Measurements from ENCODE around the gene SEL1L. TPM values are rescaled to one million over a fixed set of nuclear protein-coding genes. Genes with fewer than 3 reads are reported as not detected.

SEL1L gene
- total RNA-seq, 1 donor from 2014 or later = 71.9 TPM

DNA sequence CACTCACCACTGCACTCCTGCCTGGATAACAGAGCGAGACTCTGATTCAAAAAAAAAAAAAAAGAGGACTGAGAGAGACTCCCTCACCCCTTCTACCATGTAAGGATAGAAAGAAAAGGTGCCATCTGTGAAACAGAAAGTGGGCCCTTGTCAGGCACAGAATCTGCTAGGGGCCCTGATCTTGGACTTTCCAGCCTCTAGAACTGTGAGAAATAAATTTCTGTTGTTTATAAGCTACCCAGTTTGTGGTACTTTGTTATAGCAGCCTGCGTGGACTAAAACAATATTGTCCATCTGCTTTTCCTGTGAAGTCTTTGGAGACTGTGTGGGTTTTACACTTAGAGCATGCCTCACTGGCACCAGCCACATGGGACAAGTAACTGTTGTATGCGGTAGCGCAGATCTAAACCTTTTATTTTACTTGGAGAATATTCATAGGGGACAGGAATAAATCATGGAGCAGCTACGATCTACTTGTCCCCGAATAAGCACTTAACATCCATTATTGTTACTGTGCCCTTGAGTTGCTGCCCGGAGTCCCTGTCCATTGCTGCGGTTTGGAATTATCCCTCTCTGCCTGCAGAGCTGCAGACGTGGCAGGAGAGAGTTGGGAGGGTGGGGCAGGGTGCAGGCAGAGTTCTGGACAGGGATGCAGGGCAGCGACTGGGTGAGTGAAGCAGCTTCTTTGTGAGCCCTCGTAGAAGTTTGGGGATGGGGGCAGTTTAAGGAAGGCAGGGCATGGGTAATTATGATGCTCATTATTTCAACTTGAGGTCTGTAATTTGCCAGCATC is 81.1 kb downstream of the SEL1L start:
- H3K27ac Mint-ChIP-seq (ENCODE audit: unreplicated experiment) = no peak overlapping the region
- H3K27me3 Mint-ChIP-seq (ENCODE audit: unreplicated experiment) = no peaks in the 10 kb centered on the region
- no peak overlapping the region for H3K4me3 Mint-ChIP-seq (ENCODE audit: unreplicated experiment)
- DNase-seq (ENCODE audit: low spot score) = no peak
- H3K36me3 Mint-ChIP-seq (ENCODE audit: low read depth, unreplicated experiment) = no peaks in the 10 kb centered on the region
- TF ChIP-seq, protein P1, sequence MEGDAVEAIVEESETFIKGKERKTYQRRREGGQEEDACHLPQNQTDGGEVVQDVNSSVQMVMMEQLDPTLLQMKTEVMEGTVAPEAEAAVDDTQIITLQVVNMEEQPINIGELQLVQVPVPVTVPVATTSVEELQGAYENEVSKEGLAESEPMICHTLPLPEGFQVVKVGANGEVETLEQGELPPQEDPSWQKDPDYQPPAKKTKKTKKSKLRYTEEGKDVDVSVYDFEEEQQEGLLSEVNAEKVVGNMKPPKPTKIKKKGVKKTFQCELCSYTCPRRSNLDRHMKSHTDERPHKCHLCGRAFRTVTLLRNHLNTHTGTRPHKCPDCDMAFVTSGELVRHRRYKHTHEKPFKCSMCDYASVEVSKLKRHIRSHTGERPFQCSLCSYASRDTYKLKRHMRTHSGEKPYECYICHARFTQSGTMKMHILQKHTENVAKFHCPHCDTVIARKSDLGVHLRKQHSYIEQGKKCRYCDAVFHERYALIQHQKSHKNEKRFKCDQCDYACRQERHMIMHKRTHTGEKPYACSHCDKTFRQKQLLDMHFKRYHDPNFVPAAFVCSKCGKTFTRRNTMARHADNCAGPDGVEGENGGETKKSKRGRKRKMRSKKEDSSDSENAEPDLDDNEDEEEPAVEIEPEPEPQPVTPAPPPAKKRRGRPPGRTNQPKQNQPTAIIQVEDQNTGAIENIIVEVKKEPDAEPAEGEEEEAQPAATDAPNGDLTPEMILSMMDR (IDR thresholded peaks at IDR 0.05; ENCODE audit: unreplicated experiment) = no peak
- peaks cover 18% of the 10 kb centered on the region for H3K4me1 Mint-ChIP-seq (ENCODE audit: unreplicated experiment)
- H3K9me3 Mint-ChIP-seq (ENCODE audit: unreplicated experiment) = no peaks in the 10 kb centered on the region

- no peaks in the 10 kb centered on the region for H3K36me3 Mint-ChIP-seq (ENCODE audit: low read depth, unreplicated experiment)
- DNase-seq (ENCODE audit: low spot score) = no peak
- H3K27ac Mint-ChIP-seq (ENCODE audit: unreplicated experiment) = no peak overlapping the region
- peaks cover 18% of the 10 kb centered on the region for H3K4me1 Mint-ChIP-seq (ENCODE audit: unreplicated experiment)
- TF ChIP-seq, protein P1 (IDR thresholded peaks at IDR 0.05; ENCODE audit: unreplicated experiment) = no peak
- H3K4me3 Mint-ChIP-seq (ENCODE audit: unreplicated experiment) = no peak overlapping the region
- no peaks in the 10 kb centered on the region for H3K9me3 Mint-ChIP-seq (ENCODE audit: unreplicated experiment)
- no peaks in the 10 kb centered on the region for H3K27me3 Mint-ChIP-seq (ENCODE audit: unreplicated experiment)
These were observed 82.7 kb downstream of the SEL1L start for GRCh38 chr14:81450976-81451375.

- no peaks in the 10 kb centered on the region for H3K9me3 Mint-ChIP-seq (ENCODE audit: unreplicated experiment)
- H3K4me1 Mint-ChIP-seq (ENCODE audit: unreplicated experiment) = peaks cover 14% of the 10 kb centered on the region
- TF ChIP-seq, protein P1 (IDR thresholded peaks at IDR 0.05; ENCODE audit: unreplicated experiment) = no peak
- H3K36me3 Mint-ChIP-seq (ENCODE audit: low read depth, unreplicated experiment) = no peaks in the 10 kb centered on the region
- no peaks in the 10 kb centered on the region for H3K27me3 Mint-ChIP-seq (ENCODE audit: unreplicated experiment)
- no peak overlapping the region for H3K27ac Mint-ChIP-seq (ENCODE audit: unreplicated experiment)
- no peak for DNase-seq (ENCODE audit: low spot score)
- H3K4me3 Mint-ChIP-seq (ENCODE audit: unreplicated experiment) = no peak overlapping the region
These were observed 83.5 kb downstream of the SEL1L start for GRCh38 chr14:81450100-81450531.

DNA sequence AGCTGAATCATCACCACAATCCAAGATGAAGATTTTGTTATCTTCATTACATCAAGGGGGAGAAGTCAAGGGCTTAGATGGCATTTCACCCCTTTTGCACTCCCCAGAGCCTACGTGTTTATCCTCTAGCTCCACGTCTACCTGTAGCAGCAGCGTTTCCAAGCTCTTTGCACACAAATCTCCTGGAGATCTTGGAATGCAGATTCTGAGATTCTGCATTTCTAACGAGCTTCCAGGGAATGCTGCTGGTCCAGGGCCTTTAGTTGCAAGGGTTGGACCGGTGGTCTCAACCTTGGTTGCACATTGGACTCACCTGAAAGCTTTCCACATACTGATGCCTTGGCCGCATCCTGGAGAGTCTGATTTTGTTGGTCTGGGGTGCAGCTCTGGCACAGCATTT is 84.1 kb downstream of the SEL1L start:
- Mint-ChIP-seq H3K4me3 (ENCODE audit: unreplicated experiment) (no peak overlapping the region), H3K27ac (ENCODE audit: unreplicated experiment) (no peak overlapping the region), H3K36me3 (ENCODE audit: low read depth, unreplicated experiment) (peaks cover 2% of the 10 kb centered on the region), H3K9me3 (ENCODE audit: unreplicated experiment) (no peaks in the 10 kb centered on the region), H3K4me1 (ENCODE audit: unreplicated experiment) (peaks cover 10% of the 10 kb centered on the region), H3K27me3 (ENCODE audit: unreplicated experiment) (no peaks in the 10 kb centered on the region)
- TF ChIP-seq, protein P1 (IDR thresholded peaks at IDR 0.05; ENCODE audit: unreplicated experiment) = no peak
- no peak for DNase-seq (ENCODE audit: low spot score)

GRCh38 chr14:81449114-81449513 is 84.5 kb downstream of the SEL1L start:
- no peak overlapping the region for H3K4me3 Mint-ChIP-seq (ENCODE audit: unreplicated experiment)
- peaks cover 3% of the 10 kb centered on the region for H3K36me3 Mint-ChIP-seq (ENCODE audit: low read depth, unreplicated experiment)
- TF ChIP-seq, protein P1 (IDR thresholded peaks at IDR 0.05; ENCODE audit: unreplicated experiment) = no peak
- H3K27ac Mint-ChIP-seq (ENCODE audit: unreplicated experiment) = no peak overlapping the region
- peaks cover 7% of the 10 kb centered on the region for H3K4me1 Mint-ChIP-seq (ENCODE audit: unreplicated experiment)
- peaks cover 1% of the 10 kb centered on the region for H3K9me3 Mint-ChIP-seq (ENCODE audit: unreplicated experiment)
- no peaks in the 10 kb centered on the region for H3K27me3 Mint-ChIP-seq (ENCODE audit: unreplicated experiment)
- DNase-seq (ENCODE audit: low spot score) = no peak

All from endothelial cell (in vitro differentiated cells).